H9 (cell line): ENCODE results near the gene NGF. TPM values are rescaled to one million over a fixed set of nuclear protein-coding genes. Genes with fewer than 3 reads are reported as not detected.

Experiments
- DNase-seq: peaks from one replicate; pipeline ENCODE4 v3.0.0-alpha.2; 2017
- H2AFZ ChIP-seq: one replicate; pipeline ENCODE4 v1.6.1; 2013; ENCODE audit warnings: mild to moderate bottlenecking, low read length, control low read depth, moderate library complexity
- H2AK5ac ChIP-seq: 2 replicates; pipeline ENCODE4 v1.6.1; 2013; ENCODE audit warnings: low read length, control low read depth, mixed read lengths; ENCODE audit not compliant: insufficient read length
- H2BK120ac ChIP-seq: one replicate; pipeline ENCODE4 v1.6.1; 2013; ENCODE audit warnings: low read depth, mild to moderate bottlenecking, low read length, control low read depth, inconsistent platforms; ENCODE audit not compliant: poor library complexity, severe bottlenecking
- H2BK12ac ChIP-seq: 2 replicates; pipeline ENCODE4 v1.6.1; 2013; ENCODE audit warnings: low read length, control low read depth, mixed read lengths, low read depth; ENCODE audit not compliant: insufficient read length
- H2BK15ac ChIP-seq: 2 replicates; pipeline ENCODE4 v1.6.1; 2013; ENCODE audit warnings: low read depth, low read length, control low read depth
- H2BK20ac ChIP-seq: one replicate; pipeline ENCODE4 v1.6.1; 2013; ENCODE audit warnings: low read depth, mild to moderate bottlenecking, low read length, control low read depth, inconsistent platforms; ENCODE audit not compliant: poor library complexity, severe bottlenecking
- H2BK5ac ChIP-seq: 2 replicates; pipeline ENCODE4 v1.6.1; 2013; ENCODE audit warnings: low read length, control low read depth, mixed read lengths; ENCODE audit not compliant: insufficient read length
- H3K14ac ChIP-seq: 2 replicates; pipeline ENCODE4 v1.6.1; 2013; ENCODE audit warnings: low read length, control low read depth; ENCODE audit not compliant: insufficient read depth
- H3K18ac ChIP-seq: 2 replicates; pipeline ENCODE4 v1.6.1; 2013; ENCODE audit warnings: low read depth, mild to moderate bottlenecking, mixed read lengths, low read length, control low read depth; ENCODE audit not compliant: insufficient read length
- H3K23ac ChIP-seq: 2 replicates; pipeline ENCODE4 v1.6.1; 2013; ENCODE audit warnings: low read length, control low read depth, mixed read lengths, low read depth; ENCODE audit not compliant: insufficient read length
- H3K23me2 ChIP-seq: 2 replicates; pipeline ENCODE4 v1.6.1; 2013; ENCODE audit warnings: low read depth, mild to moderate bottlenecking, mixed read lengths, low read length, control low read depth; ENCODE audit not compliant: insufficient read length, poor library complexity, severe bottlenecking
- H3K27ac ChIP-seq: 2 replicates; pipeline ENCODE4 v1.5.1; 2013; ENCODE audit warnings: low read length, control low read depth, mixed read lengths, low read depth; ENCODE audit not compliant: insufficient read length
- H3K27me3 ChIP-seq: 2 replicates; pipeline ENCODE4 v1.6.1; 2013; ENCODE audit warnings: low read length, control low read depth, inconsistent platforms; ENCODE audit not compliant: insufficient read depth
- H3K4ac ChIP-seq: 2 replicates; pipeline ENCODE4 v1.6.1; 2013; ENCODE audit warnings: low read depth, mild to moderate bottlenecking, control low read depth, inconsistent platforms, low read length, moderate library complexity
- H3K4me1 ChIP-seq: 2 replicates; pipeline ENCODE4 v1.6.1; 2013; ENCODE audit warnings: low read length, control low read depth, inconsistent platforms; ENCODE audit not compliant: insufficient read depth
- H3K4me2 ChIP-seq: 2 replicates; pipeline ENCODE4 v1.6.1; 2013; ENCODE audit warnings: low read length, control low read depth, mixed read lengths; ENCODE audit not compliant: insufficient read length, insufficient read depth
- H3K56ac ChIP-seq: 2 replicates; pipeline ENCODE4 v1.6.1; 2013; ENCODE audit warnings: low read depth, mild to moderate bottlenecking, mixed read lengths, low read length, control low read depth; ENCODE audit not compliant: insufficient read length
- H3K79me1 ChIP-seq: 2 replicates; pipeline ENCODE4 v1.6.1; 2013; ENCODE audit warnings: low read depth, mild to moderate bottlenecking, moderate library complexity, low read length, control low read depth, inconsistent platforms; ENCODE audit not compliant: insufficient read depth, poor library complexity, severe bottlenecking
- H3K79me2 ChIP-seq: 2 replicates; pipeline ENCODE4 v1.6.1; 2013; ENCODE audit warnings: low read length, control low read depth, inconsistent platforms; ENCODE audit not compliant: insufficient read depth
- H3K9ac ChIP-seq: 2 replicates; pipeline ENCODE4 v1.6.1; 2013; ENCODE audit warnings: low read length, control low read depth, mixed read lengths; ENCODE audit not compliant: insufficient read length; ENCODE audit errors: extremely low read depth
- H3K9me3 ChIP-seq: one replicate; pipeline ENCODE4 v1.6.1; 2013; ENCODE audit warnings: low read depth, low read length, inconsistent platforms; ENCODE audit not compliant: control insufficient read depth
- H3T11ph ChIP-seq: one replicate; pipeline ENCODE4 v1.6.1; 2013; ENCODE audit warnings: mild to moderate bottlenecking, low read length, control low read depth, inconsistent platforms
- H4K20me1 ChIP-seq: one replicate; pipeline ENCODE4 v1.6.1; 2013; ENCODE audit not compliant: control insufficient read depth, insufficient read length, insufficient read depth
- H4K5ac ChIP-seq: 2 replicates; pipeline ENCODE4 v1.6.1; 2013; ENCODE audit warnings: low read depth, mild to moderate bottlenecking, mixed read lengths, low read length, control low read depth; ENCODE audit not compliant: insufficient read length
- H4K8ac ChIP-seq: replicated peaks from 2 replicates; pipeline ENCODE4 v1.6.1; 2013; ENCODE audit warnings: low read length, control low read depth, mixed read lengths, low read depth; ENCODE audit not compliant: insufficient read length
- H4K91ac ChIP-seq: 2 replicates; pipeline ENCODE4 v1.6.1; 2013; ENCODE audit warnings: low read depth, mild to moderate bottlenecking, moderate library complexity, mixed read lengths, low read length, control low read depth; ENCODE audit not compliant: insufficient read length
- H3K27ac Mint-ChIP-seq, 3 experiments: 2 replicates in 2 of 3; 3 replicates in 1 of 3; pipeline ENCODE4 v1.8.0; 2020 to 2021; ENCODE audit warnings: mixed read lengths in 3 of 3, mild to moderate bottlenecking in 1 of 3, moderate library complexity in 1 of 3
- H3K27me3 Mint-ChIP-seq: 2 replicates; pipeline ENCODE4 v1.8.0; 2021; ENCODE audit warnings: low read depth, mild to moderate bottlenecking, moderate library complexity, mixed read lengths
- H3K36me3 Mint-ChIP-seq, 3 experiments: 2 replicates in 2 of 3; 3 replicates in 1 of 3; pipeline ENCODE4 v1.8.0; 2020 to 2021; ENCODE audit warnings: low read depth in 3 of 3, mixed read lengths in 3 of 3; ENCODE audit not compliant: insufficient read depth in 1 of 3
- H3K4me1 Mint-ChIP-seq, 2 experiments: 2 replicates each; pipeline ENCODE4 v1.8.0; 2020; ENCODE audit warnings: mixed read lengths in 2 of 2
- H3K4me3 Mint-ChIP-seq, 2 experiments: 2 replicates in 1 of 2; 3 replicates in 1 of 2; pipeline ENCODE4 v1.8.0; 2020 to 2021; ENCODE audit warnings: mild to moderate bottlenecking in 2 of 2, mixed read lengths in 2 of 2, moderate library complexity in 1 of 2
- H3K9me3 Mint-ChIP-seq, 2 experiments: 2 replicates in 1 of 2; 3 replicates in 1 of 2; pipeline ENCODE4 v1.8.0; 2020; ENCODE audit warnings: mild to moderate bottlenecking in 2 of 2, mixed read lengths in 2 of 2, moderate library complexity in 1 of 2
- WGBS: extraction: QIAGEN DNeasy Blood & Tissue Kit; methylation state at CpG from one replicate; pipeline ENCODE4 v1.1.7; 2013; ENCODE audit warnings: missing lambda C conversion rate, low lambda C conversion rate, mixed read lengths; ENCODE audit not compliant: insufficient read length; ENCODE audit errors: extremely low coverage; 5-methylcytosine and 5-hydroxymethylcytosine counted together
- total RNA-seq: library from RNA; stranded (reverse); gene quantifications from 2 replicates; pipeline ENCODE4 v1.2.1, GENCODE V29; 2021
- TF ChIP-seq, protein P1 (sequence below): fragments of 200-600 bp; sonication (generic); conservative IDR thresholded peaks from 3 replicates; pipeline ENCODE4 v1.8.0; 2021; ENCODE audit warnings: antibody characterized with exemption, mild to moderate bottlenecking

NGF gene
- total RNA-seq, 1 experiment from 2014 or later, result 0.22 TPM

GRCh38 chr1:115374598-115374997 lies 36.5 kb upstream of the NGF start:
- no peaks in the 10 kb centered on the region for H3K9me3 ChIP-seq
- H4K91ac ChIP-seq, result no peak overlapping the region
- no peak overlapping the region for H2AK5ac ChIP-seq
- H2BK20ac ChIP-seq, result no peak overlapping the region
- no peak overlapping the region for H3K23ac ChIP-seq
- Mint-ChIP-seq H3K9me3 (no peaks in the 10 kb centered on the region), H3K4me1 (peaks cover 2 to 8% of the 10 kb centered on the region in 2 experiments; a peak in 3 of 4 replicates), H3K4me3 (no peak overlapping the region), H3K27ac (no peak overlapping the region), H3K27me3 (no peaks in the 10 kb centered on the region), H3K36me3 (no peaks in the 10 kb centered on the region)
- TF ChIP-seq, protein P1, sequence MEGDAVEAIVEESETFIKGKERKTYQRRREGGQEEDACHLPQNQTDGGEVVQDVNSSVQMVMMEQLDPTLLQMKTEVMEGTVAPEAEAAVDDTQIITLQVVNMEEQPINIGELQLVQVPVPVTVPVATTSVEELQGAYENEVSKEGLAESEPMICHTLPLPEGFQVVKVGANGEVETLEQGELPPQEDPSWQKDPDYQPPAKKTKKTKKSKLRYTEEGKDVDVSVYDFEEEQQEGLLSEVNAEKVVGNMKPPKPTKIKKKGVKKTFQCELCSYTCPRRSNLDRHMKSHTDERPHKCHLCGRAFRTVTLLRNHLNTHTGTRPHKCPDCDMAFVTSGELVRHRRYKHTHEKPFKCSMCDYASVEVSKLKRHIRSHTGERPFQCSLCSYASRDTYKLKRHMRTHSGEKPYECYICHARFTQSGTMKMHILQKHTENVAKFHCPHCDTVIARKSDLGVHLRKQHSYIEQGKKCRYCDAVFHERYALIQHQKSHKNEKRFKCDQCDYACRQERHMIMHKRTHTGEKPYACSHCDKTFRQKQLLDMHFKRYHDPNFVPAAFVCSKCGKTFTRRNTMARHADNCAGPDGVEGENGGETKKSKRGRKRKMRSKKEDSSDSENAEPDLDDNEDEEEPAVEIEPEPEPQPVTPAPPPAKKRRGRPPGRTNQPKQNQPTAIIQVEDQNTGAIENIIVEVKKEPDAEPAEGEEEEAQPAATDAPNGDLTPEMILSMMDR, result no peak
- H2BK15ac ChIP-seq, result no peak overlapping the region
- no peak for DNase-seq
- no peaks in the 10 kb centered on the region; the same call in 1 of the 2 replicates for H3K4me1 ChIP-seq
- no peak overlapping the region for H3K14ac ChIP-seq
- no peak overlapping the region for H3K56ac ChIP-seq
- no CpG with 5 or more reads among the region's 3 CpGs for WGBS
- no peak overlapping the region for H3K4me2 ChIP-seq
- no peak overlapping the region for H3K4ac ChIP-seq
- no peaks in the 10 kb centered on the region for H3K79me2 ChIP-seq
- no peak overlapping the region for H2AFZ ChIP-seq
- H3K23me2 ChIP-seq, result no peaks in the 10 kb centered on the region
- no peak overlapping the region for H4K5ac ChIP-seq
- H4K20me1 ChIP-seq, result no peaks in the 10 kb centered on the region
- H2BK120ac ChIP-seq, result no peak overlapping the region
- H2BK5ac ChIP-seq, result no peak overlapping the region
- H3K79me1 ChIP-seq, result no peaks in the 10 kb centered on the region
- H4K8ac ChIP-seq, result no peak overlapping the region
- H3K27me3 ChIP-seq, result no peaks in the 10 kb centered on the region
- no peak overlapping the region for H3K27ac ChIP-seq
- no peak overlapping the region for H2BK12ac ChIP-seq
- no peak overlapping the region for H3K9ac ChIP-seq
- no peak overlapping the region for H3K18ac ChIP-seq
- H3T11ph ChIP-seq, result no peak overlapping the region
